Osteocyte (in vitro differentiated cells): Measurements from ENCODE around the gene PCCB. TPM values are rescaled to one million over a fixed set of nuclear protein-coding genes. Genes with fewer than 3 reads are reported as not detected.
A peak's percentile ranks its signal among the peaks of the same experiment; 100 is the strongest.

ENCODE experiments used
- DNase-seq: peaks from one replicate; pipeline ENCODE4 v3.0.0; 2021; ENCODE audit warnings: mixed read lengths; ENCODE audit not compliant: unreplicated experiment; ENCODE audit errors: extremely low spot score
- H3K27ac Mint-ChIP-seq: one replicate; pipeline ENCODE4 v1.8.0; 2021; ENCODE audit warnings: mild to moderate bottlenecking, mixed read lengths; ENCODE audit not compliant: unreplicated experiment
- H3K27me3 Mint-ChIP-seq: one replicate; pipeline ENCODE4 v1.8.0; 2021; ENCODE audit warnings: mixed read lengths; ENCODE audit not compliant: unreplicated experiment
- H3K36me3 Mint-ChIP-seq: one replicate; pipeline ENCODE4 v1.8.0; 2021; ENCODE audit warnings: mixed read lengths; ENCODE audit not compliant: unreplicated experiment
- H3K4me1 Mint-ChIP-seq: one replicate; pipeline ENCODE4 v1.8.0; 2021; ENCODE audit warnings: mixed read lengths; ENCODE audit not compliant: unreplicated experiment
- H3K4me3 Mint-ChIP-seq: one replicate; pipeline ENCODE4 v1.8.0; 2021; ENCODE audit warnings: mild to moderate bottlenecking, moderate library complexity, mixed read lengths; ENCODE audit not compliant: unreplicated experiment
- H3K9me3 Mint-ChIP-seq: one replicate; pipeline ENCODE4 v1.8.0; 2021; ENCODE audit warnings: mixed read lengths; ENCODE audit not compliant: unreplicated experiment
- CTCF ChIP-seq: fragments of 200-600 bp; sonication (generic); IDR thresholded peaks from 2 replicates; pipeline ENCODE4 v1.5.0; 2021; ENCODE audit warnings: antibody characterized with exemption, mild to moderate bottlenecking, moderate library complexity
- total RNA-seq: library from RNA; stranded (reverse); gene quantifications from 2 replicates; pipeline ENCODE4 v1.2.1, GENCODE V29; 2021

PCCB gene
- total RNA-seq, 1 donor from 2014 or later = 37.4 TPM

DNA sequence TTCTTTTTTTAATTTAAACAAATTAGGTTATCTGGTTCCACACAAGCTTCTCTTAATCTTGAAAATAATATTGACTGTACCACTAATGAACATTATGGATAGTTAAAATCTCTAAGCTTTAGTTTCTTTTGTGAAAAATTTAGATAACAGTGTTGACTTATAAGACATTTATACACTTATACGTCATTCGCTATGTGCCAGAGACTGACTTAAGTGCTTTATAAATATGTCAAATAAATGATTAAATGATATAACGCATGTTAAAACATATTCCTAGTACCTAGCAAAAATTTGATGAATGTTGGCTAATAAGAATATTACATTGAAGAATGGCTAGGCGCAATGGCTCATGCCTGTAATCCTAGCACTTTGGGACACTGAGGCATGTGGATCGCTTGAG lies 96.3 kb downstream of the PCCB start:
- no peak for TF ChIP-seq CTCF
- Mint-ChIP-seq H3K4me3 (no peak overlapping the region), H3K27ac (no peak overlapping the region), H3K9me3 (no peaks in the 10 kb centered on the region), H3K4me1 (peaks cover 25% of the 10 kb centered on the region), H3K36me3 (peaks cover 20% of the 10 kb centered on the region), H3K27me3 (no peaks in the 10 kb centered on the region)
- DNase-seq = no peak

DNA sequence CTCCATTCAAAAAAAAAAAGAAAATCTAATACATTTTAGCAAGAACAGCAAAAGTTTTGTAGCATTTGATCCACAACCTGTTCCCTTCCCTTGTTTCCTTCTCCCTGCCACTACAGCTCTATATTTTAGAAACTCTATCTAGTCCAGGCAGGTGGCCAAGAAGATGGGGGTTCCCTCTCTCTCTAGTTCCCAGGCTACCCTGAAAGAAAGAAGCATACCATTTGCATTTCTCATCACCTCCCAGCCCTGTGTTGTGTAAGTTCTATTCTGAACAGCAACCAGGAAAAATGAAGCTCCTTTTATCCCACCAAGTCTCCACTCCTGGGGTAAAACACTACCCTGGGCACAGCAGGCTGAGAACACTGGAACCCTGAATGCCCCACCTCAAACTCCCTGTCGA lies 100.0 kb downstream of the PCCB start:
- no peak for DNase-seq
- no peak for TF ChIP-seq CTCF
- Mint-ChIP-seq H3K36me3 (peaks cover 18% of the 10 kb centered on the region), H3K27me3 (no peaks in the 10 kb centered on the region), H3K4me1 (peaks cover 13% of the 10 kb centered on the region), H3K4me3 (no peak overlapping the region), H3K9me3 (no peaks in the 10 kb centered on the region), H3K27ac (peak overlapping the region; percentile 72)

DNA sequence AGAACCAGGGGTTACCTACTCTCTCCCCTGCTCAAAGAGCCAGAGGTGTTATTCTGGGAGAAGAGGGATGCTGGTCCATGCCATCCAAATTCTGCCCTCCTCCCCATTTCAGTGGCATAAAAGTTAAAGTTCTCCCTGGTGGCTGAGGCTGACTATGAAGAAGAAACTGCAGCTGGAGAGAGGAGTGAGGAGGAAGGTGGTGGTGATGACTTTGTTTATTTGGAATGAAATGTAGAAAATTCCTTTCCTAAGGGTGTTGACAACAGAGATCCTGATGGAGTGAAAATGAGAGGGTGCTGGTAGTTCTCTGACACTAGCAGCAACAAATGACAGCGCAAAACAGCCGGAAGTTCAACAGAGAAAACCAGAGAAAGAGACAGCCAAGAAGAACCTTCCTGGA lies 100.4 kb downstream of the PCCB start:
- no peak overlapping the region for H3K4me3 Mint-ChIP-seq
- no peak for TF ChIP-seq CTCF
- H3K27me3 Mint-ChIP-seq = no peaks in the 10 kb centered on the region
- no peak for DNase-seq
- H3K9me3 Mint-ChIP-seq = peaks cover 4% of the 10 kb centered on the region
- peaks cover 21% of the 10 kb centered on the region for H3K36me3 Mint-ChIP-seq
- H3K4me1 Mint-ChIP-seq = peaks cover 13% of the 10 kb centered on the region
- peak overlapping the region; percentile 72 for H3K27ac Mint-ChIP-seq

- no peak for DNase-seq
- Mint-ChIP-seq H3K9me3 (peaks cover 9% of the 10 kb centered on the region), H3K4me1 (peaks cover 13% of the 10 kb centered on the region), H3K4me3 (no peak overlapping the region), H3K27me3 (no peaks in the 10 kb centered on the region), H3K36me3 (peaks cover 24% of the 10 kb centered on the region), H3K27ac (no peak overlapping the region)
- no peak for TF ChIP-seq CTCF
Measured at GRCh38 chr3:136351351-136351750, 101.2 kb downstream of the PCCB start.

- Mint-ChIP-seq H3K27ac (no peak overlapping the region), H3K36me3 (peaks cover 25% of the 10 kb centered on the region), H3K9me3 (peaks cover 9% of the 10 kb centered on the region), H3K4me3 (no peak overlapping the region), H3K27me3 (no peaks in the 10 kb centered on the region), H3K4me1 (peaks cover 13% of the 10 kb centered on the region)
- peak; percentile 15 for TF ChIP-seq CTCF
- no peak for DNase-seq
Measured at GRCh38 chr3:136351905-136352304, 101.8 kb downstream of the PCCB start.
